ENCODE data around the gene DHCR24. TPM values are rescaled to one million over a fixed set of nuclear protein-coding genes. Genes with fewer than 3 reads are reported as not detected.

The DHCR24 gene
- total and polyA plus RNA-seq, 2 of the 13 experiments (the other 11 are each of a cell fraction or from before 2014, with no cell fraction given) = 374 to 448 TPM

GRCh38 chr1:54919367-54920359, 32.7 kb upstream of the DHCR24 start (continued):
- TF ChIP-seq SNAPC4 (CRISPR knock-in tag; IDR thresholded peaks at IDR 0.05) = no peak
- TF ChIP-seq ZFP37 (CRISPR knock-in tag; IDR thresholded peaks at IDR 0.05; ENCODE audit: borderline replicate concordance) = no peak
- no peak for TF ChIP-seq FOXK2 (IDR thresholded peaks at IDR 0.05)
- TF ChIP-seq ZNF563 (CRISPR knock-in tag; IDR thresholded peaks at IDR 0.05) = no peak
- TF ChIP-seq ATAD3A (CRISPR knock-in tag; IDR thresholded peaks at IDR 0.05) = no peak
- TF ChIP-seq KDM1A (CRISPR knock-in tag; IDR thresholded peaks at IDR 0.05) = peak; percentile 99
- TF ChIP-seq ZNF34 (CRISPR knock-in tag; IDR thresholded peaks at IDR 0.05; ENCODE audit: borderline replicate concordance) = no peak
- TF ChIP-seq ZBTB3 (CRISPR knock-in tag; IDR thresholded peaks at IDR 0.05; ENCODE audit: borderline replicate concordance, low read depth) = no peak
- TF ChIP-seq ZNF407 (CRISPR knock-in tag; IDR thresholded peaks at IDR 0.05; ENCODE audit: not compliant biosample characterization) = no peak
- 0 out of 2 replicates have a peak, but pooled peaks have one; percentile 37 for TF ChIP-seq ZNF331 (CRISPR knock-in tag; IDR thresholded peaks at IDR 0.05)
- no peak for TF ChIP-seq ZNF644 (CRISPR knock-in tag; IDR thresholded peaks at IDR 0.05; ENCODE audit: low read depth)
- TF ChIP-seq CTCF (CRISPR knock-in tag; IDR thresholded peaks at IDR 0.05) = no peak
- TF ChIP-seq NFIC (IDR thresholded peaks at IDR 0.05; ENCODE audit: low read length) = no peak
- no peak for TF ChIP-seq RXRA (CRISPR knock-in tag; IDR thresholded peaks at IDR 0.05)

Data from HepG2 (cell line).